Measurements from ENCODE around the gene STX12. TPM values are rescaled to one million over a fixed set of nuclear protein-coding genes. Genes with fewer than 3 reads are reported as not detected.
A peak's percentile ranks its signal among the peaks of the same experiment; 100 is the strongest.

Gene STX12
- total RNA-seq, 1 experiment from 2014 or later = 9.9 TPM

DNA sequence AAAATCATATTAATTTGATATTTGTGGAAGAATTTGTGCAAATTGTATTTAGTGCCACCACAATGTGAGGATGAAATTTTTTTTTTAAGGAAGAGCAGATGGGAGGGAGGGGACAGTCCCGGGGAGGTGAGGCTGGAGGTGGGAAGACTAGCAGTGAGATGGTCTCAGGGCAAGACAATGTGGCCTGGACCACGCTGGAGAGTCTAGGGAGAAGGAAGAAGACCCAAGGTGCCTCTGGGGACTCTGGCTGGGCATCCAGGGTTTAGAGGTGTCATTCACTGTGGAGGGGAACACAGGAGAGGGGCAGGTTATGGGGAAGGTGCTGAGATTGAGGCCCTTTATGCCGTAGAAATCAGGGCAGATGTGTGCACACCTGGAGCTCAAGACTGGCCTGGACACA is 89.0 kb downstream of the STX12 start:
- peak overlapping the region in 1 of 3 experiments; percentile 23; a peak in 1 of 7 replicates for H3K27ac Mint-ChIP-seq
- no peaks in the 10 kb centered on the region for H3K9me3 Mint-ChIP-seq
- H2BK15ac ChIP-seq (ENCODE audit: low read depth, low read length) = no peak overlapping the region
- no peaks in the 10 kb centered on the region for H3K9me3 ChIP-seq (ENCODE audit: control insufficient read depth, low read depth, low read length)
- H4K91ac ChIP-seq (ENCODE audit: insufficient read length, low read depth, low read length) = no peak overlapping the region
- peaks cover 19 to 27% of the 10 kb centered on the region in 2 experiments for H3K4me1 Mint-ChIP-seq
- H3K9ac ChIP-seq (ENCODE audit: extremely low read depth, insufficient read length, low read length) = no peak overlapping the region
- TF ChIP-seq, protein P1, sequence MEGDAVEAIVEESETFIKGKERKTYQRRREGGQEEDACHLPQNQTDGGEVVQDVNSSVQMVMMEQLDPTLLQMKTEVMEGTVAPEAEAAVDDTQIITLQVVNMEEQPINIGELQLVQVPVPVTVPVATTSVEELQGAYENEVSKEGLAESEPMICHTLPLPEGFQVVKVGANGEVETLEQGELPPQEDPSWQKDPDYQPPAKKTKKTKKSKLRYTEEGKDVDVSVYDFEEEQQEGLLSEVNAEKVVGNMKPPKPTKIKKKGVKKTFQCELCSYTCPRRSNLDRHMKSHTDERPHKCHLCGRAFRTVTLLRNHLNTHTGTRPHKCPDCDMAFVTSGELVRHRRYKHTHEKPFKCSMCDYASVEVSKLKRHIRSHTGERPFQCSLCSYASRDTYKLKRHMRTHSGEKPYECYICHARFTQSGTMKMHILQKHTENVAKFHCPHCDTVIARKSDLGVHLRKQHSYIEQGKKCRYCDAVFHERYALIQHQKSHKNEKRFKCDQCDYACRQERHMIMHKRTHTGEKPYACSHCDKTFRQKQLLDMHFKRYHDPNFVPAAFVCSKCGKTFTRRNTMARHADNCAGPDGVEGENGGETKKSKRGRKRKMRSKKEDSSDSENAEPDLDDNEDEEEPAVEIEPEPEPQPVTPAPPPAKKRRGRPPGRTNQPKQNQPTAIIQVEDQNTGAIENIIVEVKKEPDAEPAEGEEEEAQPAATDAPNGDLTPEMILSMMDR (conservative IDR thresholded peaks at IDR 0.05) = no peak
- H3K79me1 ChIP-seq (ENCODE audit: insufficient read depth, low read depth, low read length, poor library complexity, severe bottlenecking) = no peaks in the 10 kb centered on the region
- no peak overlapping the region for H3K56ac ChIP-seq (ENCODE audit: insufficient read length, low read depth, low read length)
- no peak for DNase-seq
- no peak overlapping the region for H4K8ac ChIP-seq (replicated peaks; ENCODE audit: insufficient read length, low read depth, low read length)
- no peaks in the 10 kb centered on the region; the same call in 1 of the 2 replicates for H3K27me3 Mint-ChIP-seq (ENCODE audit: low read depth)
- no peak overlapping the region for H2AFZ ChIP-seq (ENCODE audit: low read length)
- no peaks in the 10 kb centered on the region for H3K36me3 Mint-ChIP-seq (ENCODE audit: insufficient read depth in 1 of 3, low read depth in 3 of 3)
- no peaks in the 10 kb centered on the region for H3K4me1 ChIP-seq (ENCODE audit: insufficient read depth, low read length)
- H2BK120ac ChIP-seq (ENCODE audit: low read depth, low read length, poor library complexity, severe bottlenecking) = no peak overlapping the region
- no peaks in the 10 kb centered on the region for H4K20me1 ChIP-seq (ENCODE audit: control insufficient read depth, insufficient read depth, insufficient read length)
- H3K79me2 ChIP-seq (ENCODE audit: insufficient read depth, low read length) = no peaks in the 10 kb centered on the region
- no peak overlapping the region for H2BK5ac ChIP-seq (ENCODE audit: insufficient read length, low read length)
- H3K27me3 ChIP-seq (ENCODE audit: insufficient read depth, low read length) = no peaks in the 10 kb centered on the region
- H3K18ac ChIP-seq (ENCODE audit: insufficient read length, low read depth, low read length) = no peak overlapping the region
- no peak overlapping the region for H3K23ac ChIP-seq (ENCODE audit: insufficient read length, low read depth, low read length)
- H3K14ac ChIP-seq (ENCODE audit: insufficient read depth, low read length) = no peak overlapping the region
- no peak overlapping the region for H2BK12ac ChIP-seq (ENCODE audit: insufficient read length, low read depth, low read length)
- no peak overlapping the region for H2AK5ac ChIP-seq (ENCODE audit: insufficient read length, low read length)
- WGBS (ENCODE audit: extremely low coverage, insufficient read length, low lambda C conversion rate) = no CpG with 5 or more reads among the region's 3 CpGs
- no peak overlapping the region for H4K5ac ChIP-seq (ENCODE audit: insufficient read length, low read depth, low read length)
- H3K4me3 Mint-ChIP-seq = peak overlapping the region in 1 of 2 experiments; percentile 9; a peak in 1 of 5 replicates
- H3T11ph ChIP-seq (ENCODE audit: low read length) = no peak overlapping the region
- no peaks in the 10 kb centered on the region for H3K23me2 ChIP-seq (ENCODE audit: insufficient read length, low read depth, low read length, poor library complexity, severe bottlenecking)
- no peak overlapping the region for H3K27ac ChIP-seq (ENCODE audit: insufficient read length, low read depth, low read length)
- H3K4me2 ChIP-seq (ENCODE audit: insufficient read depth, insufficient read length, low read length) = no peak overlapping the region
- H3K4ac ChIP-seq (ENCODE audit: low read depth, low read length) = no peak overlapping the region
- H2BK20ac ChIP-seq (ENCODE audit: low read depth, low read length, poor library complexity, severe bottlenecking) = no peak overlapping the region
